H1 (cell line): ENCODE results near the gene CXADR.

ENCODE experiments used
- ATF2 ChIP-seq: IDR thresholded peaks from 2 replicates; pipeline ENCODE4 v1.6.1; 2012; ENCODE audit warnings: low read length, inconsistent platforms
- ATF3 ChIP-seq: IDR thresholded peaks from 2 replicates; pipeline ENCODE4 v1.6.1; 2011; ENCODE audit warnings: low read depth, mild to moderate bottlenecking, low read length; ENCODE audit not compliant: insufficient read depth
- CREB1 ChIP-seq: IDR thresholded peaks from 2 replicates; pipeline ENCODE4 v1.6.1; 2012; ENCODE audit warnings: inconsistent platforms
- CTCF ChIP-seq, 3 experiments: IDR thresholded peaks; 1 replicate in 2 of 3; 2 replicates in 1 of 3; pipeline versions ENCODE4 v1.5.1 to v1.6.1; 2011; ENCODE audit warnings: low read length in 3 of 3, mild to moderate bottlenecking in 3 of 3, inconsistent platforms in 2 of 3, low read depth in 1 of 3, moderate library complexity in 1 of 3; ENCODE audit not compliant: insufficient read depth in 1 of 3; ENCODE audit errors: control extremely low read depth in 1 of 3
- EP300 ChIP-seq, 2 experiments: IDR thresholded peaks; 1 replicate in 1 of 2; 2 replicates in 1 of 2; pipeline ENCODE4 v1.6.1; 2011 to 2012; ENCODE audit warnings: low read depth in 2 of 2, low read length in 2 of 2, mild to moderate bottlenecking in 2 of 2, borderline replicate concordance in 1 of 2, inconsistent platforms in 1 of 2, moderate library complexity in 1 of 2
- JUN ChIP-seq: IDR thresholded peaks from 2 replicates; pipeline ENCODE4 v1.6.1; 2011; ENCODE audit warnings: low read depth, mild to moderate bottlenecking, improper control_type of control experiment, low read length
- MAX ChIP-seq: IDR thresholded peaks from 2 replicates; pipeline ENCODE4 v1.6.1; 2012; ENCODE audit warnings: inconsistent platforms
- POLR2A ChIP-seq, 2 experiments: IDR thresholded peaks; 1 replicate in 1 of 2; 2 replicates in 1 of 2; pipeline ENCODE4 v1.6.1; 2011; ENCODE audit warnings: low read depth in 2 of 2, low read length in 2 of 2, mild to moderate bottlenecking in 2 of 2; ENCODE audit errors: control extremely low read depth in 1 of 2
- POU5F1 ChIP-seq: IDR thresholded peaks from 2 replicates; pipeline ENCODE4 v1.6.1; 2011; ENCODE audit warnings: low read depth, mild to moderate bottlenecking, low read length, moderate library complexity
- RAD21 ChIP-seq, 2 experiments: IDR thresholded peaks in 1 of 2; conservative IDR thresholded peaks in 1 of 2; 2 replicates each; pipeline ENCODE4 v1.6.1; 2011; ENCODE audit warnings: low read depth in 2 of 2, low read length in 2 of 2, improper control_type of control experiment in 1 of 2, inconsistent platforms in 1 of 2, mild to moderate bottlenecking in 1 of 2, moderate library complexity in 1 of 2
- SIN3A ChIP-seq, 2 experiments: IDR thresholded peaks in 1 of 2; conservative IDR thresholded peaks in 1 of 2; 2 replicates each; pipeline ENCODE4 v1.6.1; 2011 to 2012; ENCODE audit warnings: low read length in 2 of 2, improper control_type of control experiment in 1 of 2, low read depth in 1 of 2, mild to moderate bottlenecking in 1 of 2
- USF2 ChIP-seq: IDR thresholded peaks from 2 replicates; pipeline ENCODE4 v1.6.1; 2011; ENCODE audit warnings: low read length, improper control_type of control experiment
- YY1 ChIP-seq: IDR thresholded peaks from 2 replicates; pipeline ENCODE4 v1.6.1; 2011; ENCODE audit warnings: low read depth, mild to moderate bottlenecking, low read length

- TF ChIP-seq CTCF (IDR thresholded peaks at IDR 0.05; ENCODE audit: control extremely low read depth in 1 of 3, insufficient read depth in 1 of 3, low read depth in 1 of 3, low read length in 3 of 3) (no peak), ATF3 (no peak), POLR2A (IDR thresholded peaks at IDR 0.05; ENCODE audit: control extremely low read depth in 1 of 2, low read depth in 2 of 2, low read length in 2 of 2) (no peak), POU5F1 (no peak), YY1 (no peak), CREB1 (no peak), SIN3A (conservative IDR thresholded peaks at IDR 0.05 in 1 of 2, IDR thresholded peaks at IDR 0.05 in 1 of 2; ENCODE audit: low read depth in 1 of 2, low read length in 2 of 2) (no peak), RAD21 (IDR thresholded peaks at IDR 0.05 in 1 of 2, conservative IDR thresholded peaks at IDR 0.05 in 1 of 2; ENCODE audit: low read depth in 2 of 2, low read length in 2 of 2) (no peak), MAX (no peak), ATF2 (no peak), EP300 (IDR thresholded peaks at IDR 0.05; ENCODE audit: borderline replicate concordance in 1 of 2, low read depth in 2 of 2, low read length in 2 of 2) (no peak), JUN (no peak), USF2 (no peak)
Observed at GRCh38 chr21:17527711-17528110, 14.9 kb downstream of the CXADR start.
